Panc1 (cell line): Measurements from ENCODE around the gene TMEM117. TPM values are rescaled to one million over a fixed set of nuclear protein-coding genes. Genes with fewer than 3 reads are reported as not detected.

Experiments
- ATAC-seq: fragments of 200-7000 bp; cut with Tn5 transposase; 2 replicates; pipeline ENCODE4 v1.9.1; 2020; ENCODE audit warnings: mild to moderate bottlenecking, moderate library complexity
- BruUV-seq: library from RNA; stranded (reverse); fragments of 400-500 nt; replicated peaks from 2 replicates; lab custom pipeline; 2021; lab: Mats Ljungman, UMichigan
- CTCF ChIA-PET: fragments of 300-600 bp; sonication (Branson Sonifier 250); formaldehyde crosslinking; loops from one replicate; lab custom pipeline; 2022; ENCODE audit warnings: antibody characterized with exemption; lab: Charles Lee
- POLR2A ChIA-PET: fragments of 300-600 bp; sonication (Branson Sonifier 250); formaldehyde crosslinking; loops from one replicate; lab custom pipeline; 2022; ENCODE audit warnings: antibody characterized with exemption; lab: Charles Lee
- DNase-seq: peaks from one replicate; pipeline ENCODE4 v3.0.0-alpha.2; 2010; ENCODE audit warnings: low read depth, low spot score
- H3K27ac ChIP-seq: 2 replicates; pipeline ENCODE4 v1.5.1; 2011; ENCODE audit warnings: mild to moderate bottlenecking, low read length, inconsistent platforms
- H3K27me3 ChIP-seq: fragments of 200-500 bp; sonication (Bioruptor generic); 2 replicates; pipeline ENCODE4 v1.6.0; 2014; ENCODE audit warnings: low read length, inconsistent platforms; ENCODE audit not compliant: control insufficient read depth, insufficient read depth
- H3K36me3 ChIP-seq: fragments of 200-500 bp; sonication (Bioruptor generic); 2 replicates; pipeline ENCODE4 v1.5.1; 2014; ENCODE audit warnings: inconsistent platforms, mild to moderate bottlenecking, low read length, moderate library complexity; ENCODE audit not compliant: control insufficient read depth, insufficient read depth
- H3K4me1 ChIP-seq: 2 replicates; pipeline ENCODE4 v1.5.1; 2011; ENCODE audit warnings: inconsistent platforms, mild to moderate bottlenecking, low read length, moderate library complexity; ENCODE audit not compliant: control insufficient read depth, insufficient read depth
- H3K4me3 ChIP-seq, 2 experiments: 2 replicates each; pipeline ENCODE4 v1.5.1; 2011 to 2012; ENCODE audit warnings: low read depth in 2 of 2, low read length in 2 of 2, mild to moderate bottlenecking in 2 of 2, inconsistent platforms in 1 of 2, moderate library complexity in 1 of 2
- H3K9me3 ChIP-seq: fragments of 200-500 bp; sonication (Bioruptor generic); 2 replicates; pipeline ENCODE4 v1.5.1; 2014; ENCODE audit warnings: low read depth, mild to moderate bottlenecking, inconsistent platforms, low read length, moderate library complexity; ENCODE audit not compliant: control insufficient read depth, insufficient read depth
- POLR2AphosphoS5 ChIP-seq: IDR thresholded peaks from 2 replicates; pipeline ENCODE4 v1.6.1; 2012; ENCODE audit warnings: mild to moderate bottlenecking, low read depth, low read length, moderate library complexity
- SIN3A ChIP-seq: IDR thresholded peaks from 2 replicates; pipeline ENCODE4 v1.6.1; 2012; ENCODE audit warnings: low read depth, mild to moderate bottlenecking, low read length, moderate library complexity, borderline replicate concordance; ENCODE audit not compliant: insufficient read depth
- TCF7L2 ChIP-seq: IDR thresholded peaks from 2 replicates; pipeline ENCODE4 v1.6.1; 2011; ENCODE audit warnings: mild to moderate bottlenecking, low read depth, low read length, inconsistent platforms
- in situ Hi-C: cut with HindIII; loops from 2 replicates; pipeline ENCODE4 v1.10.0; 2016; ENCODE audit warnings: low sequenced_read_pairs, low pct_unique_long_range_greater_than_20kb
- intact Hi-C: fragments of 100-400 bp; cut with micrococcal nuclease; formaldehyde crosslinking; loops from one replicate; pipeline ENCODE4 v1.10.0; 2022; ENCODE audit not compliant: unreplicated experiment
- total RNA-seq: library from RNA; stranded (reverse); gene quantifications from one replicate; pipeline ENCODE4 v1.2.1, GENCODE V29; 2021; ENCODE audit not compliant: unreplicated experiment
- TF ChIP-seq, protein P1 (sequence below), 2 experiments: IDR thresholded peaks; 2 replicates each; pipeline ENCODE4 v1.6.1; 2011 to 2012; ENCODE audit warnings: low read depth in 2 of 2, control low read depth in 1 of 2, low read length in 1 of 2, mild to moderate bottlenecking in 1 of 2, moderate library complexity in 1 of 2; ENCODE audit not compliant: insufficient read depth in 1 of 2
- TF ChIP-seq, protein P2 (sequence below): fragments of 450-650 bp; IDR thresholded peaks from 2 replicates; pipeline ENCODE4 v1.5.1; 2017; ENCODE audit warnings: mild to moderate bottlenecking

TMEM117 gene
- total RNA-seq, 1 experiment from 2014 or later, result 5.5 TPM

DNA sequence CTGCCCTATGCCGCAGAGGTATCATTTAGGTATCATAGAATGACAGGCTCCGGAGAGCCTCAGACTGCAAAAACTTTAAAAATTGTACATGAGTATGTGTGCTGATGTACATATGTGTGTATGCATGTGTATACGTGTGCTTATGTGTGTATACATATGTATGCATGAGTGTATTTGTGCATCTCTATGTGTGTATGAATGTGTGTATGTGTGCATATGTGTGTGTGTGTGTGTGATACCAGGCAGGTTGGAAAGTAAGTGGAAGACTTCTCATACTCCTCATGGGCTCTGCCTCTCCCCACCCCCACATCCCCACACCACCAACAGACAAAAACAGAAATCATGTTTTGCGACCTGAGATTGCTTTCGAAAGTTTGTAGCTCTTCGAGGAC is 621 bp upstream of the TMEM117 start:
- ATAC-seq (peak; percentile 43), DNase-seq (no peak)
- TF ChIP-seq TCF7L2 (no peak), SIN3A (no peak), POLR2AphosphoS5 (no peak)
- TF ChIP-seq, protein P1, sequence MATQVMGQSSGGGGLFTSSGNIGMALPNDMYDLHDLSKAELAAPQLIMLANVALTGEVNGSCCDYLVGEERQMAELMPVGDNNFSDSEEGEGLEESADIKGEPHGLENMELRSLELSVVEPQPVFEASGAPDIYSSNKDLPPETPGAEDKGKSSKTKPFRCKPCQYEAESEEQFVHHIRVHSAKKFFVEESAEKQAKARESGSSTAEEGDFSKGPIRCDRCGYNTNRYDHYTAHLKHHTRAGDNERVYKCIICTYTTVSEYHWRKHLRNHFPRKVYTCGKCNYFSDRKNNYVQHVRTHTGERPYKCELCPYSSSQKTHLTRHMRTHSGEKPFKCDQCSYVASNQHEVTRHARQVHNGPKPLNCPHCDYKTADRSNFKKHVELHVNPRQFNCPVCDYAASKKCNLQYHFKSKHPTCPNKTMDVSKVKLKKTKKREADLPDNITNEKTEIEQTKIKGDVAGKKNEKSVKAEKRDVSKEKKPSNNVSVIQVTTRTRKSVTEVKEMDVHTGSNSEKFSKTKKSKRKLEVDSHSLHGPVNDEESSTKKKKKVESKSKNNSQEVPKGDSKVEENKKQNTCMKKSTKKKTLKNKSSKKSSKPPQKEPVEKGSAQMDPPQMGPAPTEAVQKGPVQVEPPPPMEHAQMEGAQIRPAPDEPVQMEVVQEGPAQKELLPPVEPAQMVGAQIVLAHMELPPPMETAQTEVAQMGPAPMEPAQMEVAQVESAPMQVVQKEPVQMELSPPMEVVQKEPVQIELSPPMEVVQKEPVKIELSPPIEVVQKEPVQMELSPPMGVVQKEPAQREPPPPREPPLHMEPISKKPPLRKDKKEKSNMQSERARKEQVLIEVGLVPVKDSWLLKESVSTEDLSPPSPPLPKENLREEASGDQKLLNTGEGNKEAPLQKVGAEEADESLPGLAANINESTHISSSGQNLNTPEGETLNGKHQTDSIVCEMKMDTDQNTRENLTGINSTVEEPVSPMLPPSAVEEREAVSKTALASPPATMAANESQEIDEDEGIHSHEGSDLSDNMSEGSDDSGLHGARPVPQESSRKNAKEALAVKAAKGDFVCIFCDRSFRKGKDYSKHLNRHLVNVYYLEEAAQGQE (IDR thresholded peaks at IDR 0.05; ENCODE audit: insufficient read depth in 1 of 2, low read depth in 2 of 2, low read length in 1 of 2), result no peak
- TF ChIP-seq, protein P2, sequence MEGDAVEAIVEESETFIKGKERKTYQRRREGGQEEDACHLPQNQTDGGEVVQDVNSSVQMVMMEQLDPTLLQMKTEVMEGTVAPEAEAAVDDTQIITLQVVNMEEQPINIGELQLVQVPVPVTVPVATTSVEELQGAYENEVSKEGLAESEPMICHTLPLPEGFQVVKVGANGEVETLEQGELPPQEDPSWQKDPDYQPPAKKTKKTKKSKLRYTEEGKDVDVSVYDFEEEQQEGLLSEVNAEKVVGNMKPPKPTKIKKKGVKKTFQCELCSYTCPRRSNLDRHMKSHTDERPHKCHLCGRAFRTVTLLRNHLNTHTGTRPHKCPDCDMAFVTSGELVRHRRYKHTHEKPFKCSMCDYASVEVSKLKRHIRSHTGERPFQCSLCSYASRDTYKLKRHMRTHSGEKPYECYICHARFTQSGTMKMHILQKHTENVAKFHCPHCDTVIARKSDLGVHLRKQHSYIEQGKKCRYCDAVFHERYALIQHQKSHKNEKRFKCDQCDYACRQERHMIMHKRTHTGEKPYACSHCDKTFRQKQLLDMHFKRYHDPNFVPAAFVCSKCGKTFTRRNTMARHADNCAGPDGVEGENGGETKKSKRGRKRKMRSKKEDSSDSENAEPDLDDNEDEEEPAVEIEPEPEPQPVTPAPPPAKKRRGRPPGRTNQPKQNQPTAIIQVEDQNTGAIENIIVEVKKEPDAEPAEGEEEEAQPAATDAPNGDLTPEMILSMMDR, result no peak
- no peaks in the 10 kb centered on the region for H3K9me3 ChIP-seq
- BruUV-seq, result no TSS peak
- no peaks in the 10 kb centered on the region for H3K27me3 ChIP-seq
- no peaks in the 10 kb centered on the region for H3K36me3 ChIP-seq
- H3K4me1 ChIP-seq, result 0 out of 2 replicates have a peak, but pooled peaks cover 6% of the 10 kb centered on the region
- intact Hi-C loops, result no loop called here
- peak overlapping the region; percentile 26; the same call in 1 of the 2 replicates for H3K27ac ChIP-seq
- in situ Hi-C loops, result no loop called here
- peak overlapping the region; percentile 67 to 69 for H3K4me3 ChIP-seq
- ChIA-PET CTCF (no interaction called here), POLR2A (no interaction called here)

DNA sequence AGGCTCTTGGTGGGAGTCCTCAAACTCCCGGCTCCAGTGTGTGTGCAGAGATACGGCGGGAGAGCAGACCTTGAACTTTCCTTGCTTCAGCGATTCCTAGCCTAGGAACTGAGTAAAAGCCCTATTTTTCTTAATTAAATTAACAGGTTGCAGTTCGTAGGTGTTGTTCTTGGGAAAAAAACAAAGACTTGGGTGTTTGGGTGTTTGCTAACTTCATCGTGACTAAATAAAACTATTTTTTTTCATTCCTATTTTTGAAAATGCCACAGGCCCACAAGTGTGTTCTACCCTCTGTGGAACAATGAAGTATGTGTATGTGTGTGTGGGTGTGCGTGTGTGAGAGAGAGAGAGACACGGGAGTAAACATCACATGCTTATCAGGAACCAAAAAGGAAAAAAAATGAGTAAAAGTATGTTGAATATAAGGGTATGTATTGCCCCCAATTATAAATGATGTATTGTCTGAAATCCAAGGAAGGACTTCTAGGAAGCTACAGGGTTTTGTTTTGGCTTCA is 651 bp downstream of the TMEM117 start:
- intact Hi-C loops (no loop called here), in situ Hi-C loops (no loop called here)
- H3K4me3 ChIP-seq, result peak overlapping the region; percentile 67 to 69
- H3K27me3 ChIP-seq, result no peaks in the 10 kb centered on the region
- no peaks in the 10 kb centered on the region for H3K36me3 ChIP-seq
- H3K9me3 ChIP-seq, result no peaks in the 10 kb centered on the region
- ATAC-seq (peak; percentile 80; the same call in 1 of the 2 replicates), DNase-seq (no peak)
- CTCF ChIA-PET, result no interaction called here
- peak overlapping the region; percentile 64 for H3K27ac ChIP-seq
- POLR2A ChIA-PET, result interaction anchor here (0.7 kb wide), 1 partner anchor 55 kb away, joined by 3 read pairs; no protein-coding TSS in a partner anchor
- H3K4me1 ChIP-seq, result 0 out of 2 replicates have a peak, but pooled peaks cover 6% of the 10 kb centered on the region
- TF ChIP-seq, protein P2, result no peak
- TF ChIP-seq POLR2AphosphoS5 (no peak), TCF7L2 (no peak), SIN3A (no peak)
- TF ChIP-seq, protein P1 (IDR thresholded peaks at IDR 0.05; ENCODE audit: insufficient read depth in 1 of 2, low read depth in 2 of 2, low read length in 1 of 2), result no peak
- no TSS peak for BruUV-seq
